Measurements from ENCODE around the gene FAM199X.

- no peak for TF ChIP-seq CTCF (IDR thresholded peaks at IDR 0.05)
- TF ChIP-seq EZH2 (IDR thresholded peaks at IDR 0.05; ENCODE audit: borderline replicate concordance, insufficient read depth, low read depth, low read length, poor library complexity, severe bottlenecking): no peak
These were observed 27.2 kb downstream of the FAM199X start for GRCh38 chrX:104193485-104193884.
